IMR-90 (cell line): ENCODE measurements around the gene TGFB2. TPM values are rescaled to one million over a fixed set of nuclear protein-coding genes. Genes with fewer than 3 reads are reported as not detected.

Experiments
- ATAC-seq: fragments of 200-7000 bp; cut with Tn5 transposase; 2 replicates; pipeline ENCODE4 v1.9.1; 2020; ENCODE audit warnings: low read depth, mild to moderate bottlenecking, moderate library complexity
- BruUV-seq: library from RNA; stranded (reverse); fragments of 400-500 nt; replicated peaks from 2 replicates; lab custom pipeline; 2021; lab: Mats Ljungman, UMichigan
- CTCF ChIA-PET: fragments of 300-600 bp; formaldehyde crosslinking; extraction: SDS; loops from one replicate; lab custom pipeline; 2021; ENCODE audit warnings: antibody characterized with exemption; lab: Yijun Ruan, JAX
- POLR2A ChIA-PET: fragments of 300-600 bp; sonication (Branson Sonifier 250); formaldehyde crosslinking; loops from one replicate; lab custom pipeline; 2022; ENCODE audit warnings: antibody characterized with exemption; ENCODE audit not compliant: unreplicated experiment; lab: Charles Lee
- DNase-seq: peaks from one replicate; pipeline ENCODE4 v3.0.0; 2013
- H2AFZ ChIP-seq: replicated peaks from 2 replicates; pipeline ENCODE3; 2013; ENCODE audit warnings: low read length, mild to moderate bottlenecking; ENCODE audit not compliant: poor library complexity
- H2AK5ac ChIP-seq: 2 replicates; pipeline ENCODE4 v1.6.1; 2013; ENCODE audit warnings: low read depth, low read length, inconsistent platforms
- H2AK9ac ChIP-seq: replicated peaks from 2 replicates; pipeline ENCODE3; 2013; ENCODE audit warnings: mild to moderate bottlenecking, low read depth, low read length, moderate library complexity; ENCODE audit not compliant: poor library complexity
- H2BK120ac ChIP-seq: 2 replicates; pipeline ENCODE4 v1.6.1; 2013; ENCODE audit warnings: low read depth, low read length, inconsistent platforms
- H2BK15ac ChIP-seq: 3 replicates; pipeline ENCODE4 v1.6.1; 2013; ENCODE audit warnings: low read depth, low read length, inconsistent platforms
- H2BK20ac ChIP-seq: 2 replicates; pipeline ENCODE4 v1.6.1; 2013; ENCODE audit warnings: low read depth, mild to moderate bottlenecking, inconsistent platforms, low read length, moderate library complexity
- H2BK5ac ChIP-seq: 2 replicates; pipeline ENCODE4 v1.6.1; 2013; ENCODE audit warnings: mild to moderate bottlenecking, low read depth, low read length, inconsistent platforms; ENCODE audit not compliant: poor library complexity, severe bottlenecking
- H3K14ac ChIP-seq: replicated peaks from 2 replicates; pipeline ENCODE4 v1.6.1; 2013; ENCODE audit warnings: low read depth, low read length, inconsistent platforms
- H3K18ac ChIP-seq: 2 replicates; pipeline ENCODE4 v1.6.1; 2013; ENCODE audit warnings: low read depth, low read length, control low read depth
- H3K23ac ChIP-seq: 2 replicates; pipeline ENCODE4 v1.6.1; 2013; ENCODE audit warnings: low read depth, low read length, inconsistent platforms
- H3K27ac ChIP-seq: 2 replicates; pipeline ENCODE4 v1.5.1; 2013; ENCODE audit warnings: mild to moderate bottlenecking, control low read depth, low read length; ENCODE audit not compliant: insufficient read depth
- H3K27me3 ChIP-seq: 2 replicates; pipeline ENCODE4 v1.6.1; 2013; ENCODE audit warnings: low read length; ENCODE audit not compliant: control insufficient read depth, insufficient read depth
- H3K36me3 ChIP-seq: 2 replicates; pipeline ENCODE4 v1.6.1; 2013; ENCODE audit warnings: low read length, mixed read lengths; ENCODE audit not compliant: control insufficient read depth, insufficient read depth
- H3K4ac ChIP-seq: 2 replicates; pipeline ENCODE4 v1.6.1; 2013; ENCODE audit warnings: low read depth, low read length, inconsistent platforms
- H3K4me1 ChIP-seq: 2 replicates; pipeline ENCODE4 v1.6.1; 2013; ENCODE audit warnings: low read length, mixed read lengths; ENCODE audit not compliant: control insufficient read depth, insufficient read depth
- H3K4me2 ChIP-seq: 2 replicates; pipeline ENCODE4 v1.6.1; 2013; ENCODE audit warnings: low read depth, mild to moderate bottlenecking, control low read depth, low read length, moderate library complexity
- H3K4me3 ChIP-seq: 2 replicates; pipeline ENCODE4 v1.5.1; 2013; ENCODE audit warnings: low read depth, mild to moderate bottlenecking, control low read depth, low read length, moderate library complexity; ENCODE audit not compliant: insufficient read depth
- H3K56ac ChIP-seq: 2 replicates; pipeline ENCODE4 v1.6.1; 2013; ENCODE audit warnings: low read length, inconsistent platforms; ENCODE audit not compliant: insufficient read depth; ENCODE audit errors: extremely low read depth
- H3K79me1 ChIP-seq, 2 experiments: 2 replicates each; pipeline ENCODE4 v1.6.1; 2013; ENCODE audit warnings: low read length in 2 of 2, inconsistent platforms in 1 of 2, low read depth in 1 of 2
- H3K9ac ChIP-seq: 2 replicates; pipeline ENCODE4 v1.6.1; 2013; ENCODE audit warnings: low read depth, low read length, control low read depth
- H3K9me1 ChIP-seq: 2 replicates; pipeline ENCODE4 v1.6.1; 2013; ENCODE audit warnings: low read length, inconsistent platforms; ENCODE audit not compliant: insufficient read depth
- H3K9me3 ChIP-seq: 2 replicates; pipeline ENCODE4 v1.6.1; 2013; ENCODE audit warnings: low read length; ENCODE audit not compliant: control insufficient read depth, insufficient read depth
- H4K20me1 ChIP-seq: 2 replicates; pipeline ENCODE4 v1.6.1; 2013; ENCODE audit warnings: low read length, inconsistent platforms; ENCODE audit not compliant: insufficient read depth
- H4K5ac ChIP-seq: 2 replicates; pipeline ENCODE4 v1.6.1; 2013; ENCODE audit warnings: mild to moderate bottlenecking, low read depth, low read length, control low read depth
- H4K8ac ChIP-seq, 2 experiments: 2 replicates each; pipeline ENCODE4 v1.6.1; 2013; ENCODE audit warnings: low read depth in 2 of 2, low read length in 2 of 2, control low read depth in 1 of 2, inconsistent platforms in 1 of 2
- H4K91ac ChIP-seq: 2 replicates; pipeline ENCODE4 v1.6.1; 2013; ENCODE audit warnings: low read depth, low read length, inconsistent platforms; ENCODE audit not compliant: insufficient read depth
- BHLHE40 ChIP-seq: fragments of 150-350 bp; IDR thresholded peaks from 2 replicates; pipeline ENCODE4 v1.6.1; 2016; ENCODE audit warnings: mild to moderate bottlenecking, low read depth, low read length
- CEBPB ChIP-seq: IDR thresholded peaks from 2 replicates; pipeline ENCODE4 v1.6.1; 2012; ENCODE audit warnings: low read depth, low read length, improper control_type of control experiment
- CHD1 ChIP-seq: IDR thresholded peaks from 2 replicates; pipeline ENCODE4 v1.6.1; 2012; ENCODE audit warnings: low read depth, low read length, improper control_type of control experiment
- CTCF ChIP-seq: conservative IDR thresholded peaks from 2 replicates; pipeline ENCODE4 v1.5.1; 2012; ENCODE audit warnings: mild to moderate bottlenecking, low read depth, low read length, improper control_type of control experiment
- ELK1 ChIP-seq: fragments of 150-350 bp; IDR thresholded peaks from 2 replicates; pipeline ENCODE4 v1.6.1; 2016; ENCODE audit warnings: low read depth, mild to moderate bottlenecking, low read length, moderate library complexity, borderline replicate concordance
- FOS ChIP-seq: fragments of 150-350 bp; IDR thresholded peaks from 2 replicates; pipeline ENCODE4 v1.6.1; 2016; ENCODE audit warnings: low read depth, low read length
- MAFK ChIP-seq: IDR thresholded peaks from 2 replicates; pipeline ENCODE4 v1.6.1; 2012; ENCODE audit warnings: low read depth, low read length, improper control_type of control experiment
- MAZ ChIP-seq: IDR thresholded peaks from 2 replicates; pipeline ENCODE4 v1.6.1; 2012; ENCODE audit warnings: low read depth, mild to moderate bottlenecking, low read length, improper control_type of control experiment, moderate library complexity, borderline replicate concordance
- MXI1 ChIP-seq: IDR thresholded peaks from 2 replicates; pipeline ENCODE4 v1.6.1; 2012; ENCODE audit warnings: low read depth, mild to moderate bottlenecking, low read length, moderate library complexity, borderline replicate concordance
- NFE2L2 ChIP-seq: fragments of 150-350 bp; IDR thresholded peaks from 2 replicates; pipeline ENCODE4 v1.6.1; 2016; ENCODE audit warnings: low read depth, mild to moderate bottlenecking, low read length
- POLR2A ChIP-seq: IDR thresholded peaks from 2 replicates; pipeline ENCODE4 v1.6.1; 2012; ENCODE audit warnings: mild to moderate bottlenecking, low read depth, low read length
- RAD21 ChIP-seq: IDR thresholded peaks from 2 replicates; pipeline ENCODE4 v1.6.1; 2012; ENCODE audit warnings: low read length, improper control_type of control experiment
- RCOR1 ChIP-seq: IDR thresholded peaks from 2 replicates; pipeline ENCODE4 v1.6.1; 2012; ENCODE audit warnings: mild to moderate bottlenecking, low read length, improper control_type of control experiment; ENCODE audit not compliant: insufficient replicate concordance
- RFX5 ChIP-seq: IDR thresholded peaks from 2 replicates; pipeline ENCODE4 v1.8.0; 2012; ENCODE audit warnings: low read depth, mild to moderate bottlenecking, low read length, moderate library complexity
- USF2 ChIP-seq: fragments of 150-350 bp; IDR thresholded peaks from 2 replicates; pipeline ENCODE4 v1.6.1; 2017; ENCODE audit warnings: mild to moderate bottlenecking, antibody characterized with exemption, low read length, low read depth
- WGBS, 2 experiments: methylation state at CpG; one replicate each; pipeline versions ENCODE4 v1.1.5 to v1.1.7; 2013; ENCODE audit warnings: missing lambda C conversion rate in 2 of 2; ENCODE audit not compliant: insufficient read length in 1 of 2; ENCODE audit errors: extremely low coverage in 2 of 2; 5-methylcytosine and 5-hydroxymethylcytosine counted together
- dilution Hi-C: fragments of 300-500 bp; cut with HindIII; formaldehyde crosslinking; loops from one replicate; pipeline ENCODE4 v1.14.3; 2018; ENCODE audit warnings: low sequenced_read_pairs; ENCODE audit not compliant: unreplicated experiment
- in situ Hi-C: fragments of 300-500 bp; cut with MboI; formaldehyde crosslinking; loops from 3 replicates; pipeline ENCODE4 v1.14.3; 2019; ENCODE audit warnings: low sequenced_read_pairs, inconsistent platforms, mixed read lengths
- intact Hi-C: fragments of 100-400 bp; cut with micrococcal nuclease; formaldehyde crosslinking; loops from 2 replicates; pipeline ENCODE4 v1.10.0; 2022
- polyA plus RNA-seq, 3 experiments: library from polyadenylated mRNA; depleted of rRNA; stranded (reverse); fragments of >200 nt; gene quantifications; 2 replicates each; pipeline ENCODE4 v1.2.3, GENCODE V29; 2012; ENCODE audit warnings: low replicate concordance in 1 of 3
- total RNA-seq: library from RNA; depleted of rRNA; stranded (reverse); fragments of >200 nt; gene quantifications from 2 replicates; pipeline ENCODE4 v1.2.3, GENCODE V29; 2012

The TGFB2 gene
- total and polyA plus RNA-seq, 2 of the 4 experiments (the other 2 are of a cell fraction), result 3.7 to 3.8 TPM

- ATAC-seq (peak; percentile 46), DNase-seq (peak; percentile 15)
- Histone ChIP-seq H2BK15ac (no peak overlapping the region), H3K4me1 (peaks cover 2% of the 10 kb centered on the region), H2AK5ac (no peak overlapping the region), H3K14ac (no peak overlapping the region), H3K79me1 (no peaks in the 10 kb centered on the region), H4K5ac (no peak overlapping the region), H2BK120ac (no peak overlapping the region), H2AK9ac (no peak overlapping the region), H3K4me3 (no peak overlapping the region), H3K9ac (no peak overlapping the region), H3K18ac (no peak overlapping the region), H2BK5ac (no peak overlapping the region), H3K9me1 (no peaks in the 10 kb centered on the region), H4K91ac (no peak overlapping the region), H3K9me3 (no peaks in the 10 kb centered on the region), H3K27me3 (no peaks in the 10 kb centered on the region), H3K4me2 (no peak overlapping the region), H3K56ac (no peak overlapping the region), H4K8ac (no peak overlapping the region), H3K4ac (no peak overlapping the region), H3K36me3 (peaks cover 8% of the 10 kb centered on the region; the same call in 1 of the 2 replicates), H3K23ac (no peak overlapping the region), H4K20me1 (no peaks in the 10 kb centered on the region), H2BK20ac (no peak overlapping the region; the same call in 1 of the 2 replicates), H3K27ac (no peak overlapping the region), H2AFZ (no peak overlapping the region)
- CTCF ChIA-PET, result no interaction called here
- dilution Hi-C loops (no loop called here), in situ Hi-C loops (no loop called here), intact Hi-C loops (no loop called here)
- no TSS peak for BruUV-seq
- 100% methylated on average over 1 of the region's 9 CpGs; no CpG with 5 or more reads in 1 of the 2 experiments for WGBS, 2 experiments
- TF ChIP-seq CHD1, result no peak
- no peak for TF ChIP-seq POLR2A
- TF ChIP-seq MAFK, result no peak
- TF ChIP-seq USF2, result no peak
- no peak for TF ChIP-seq CEBPB
- TF ChIP-seq FOS, result no peak
- TF ChIP-seq RCOR1, result no peak
- TF ChIP-seq RAD21, result no peak
- no peak for TF ChIP-seq ELK1
- TF ChIP-seq MXI1, result no peak
- no peak for TF ChIP-seq NFE2L2
- TF ChIP-seq MAZ, result no peak
- TF ChIP-seq CTCF, result no peak
- no peak for TF ChIP-seq BHLHE40
- TF ChIP-seq RFX5, result no peak
- POLR2A ChIA-PET, result no interaction called here
These were observed 94.6 kb downstream of the TGFB2 start for GRCh38 chr1:218439541-218440295.
